Measurements from ENCODE around the gene PGAP3. TPM values are rescaled to one million over a fixed set of nuclear protein-coding genes. Genes with fewer than 3 reads are reported as not detected.

Gene PGAP3
- polyA plus RNA-seq, 3 donors: 32.1 to 50.8 (median 37.2) TPM

Other genes with a start within 250 kb of the PGAP3 start
- gene MED1, start 236.8 kb downstream of the PGAP3 start, polyA plus RNA-seq (ENCODE audit: insufficient read length in 3 of 3): 10 to 100 TPM; 48.2 to 56.3 (median 50.9) TPM
- 10 to 100 TPM; 53.4 to 65.5 (median 62.0) TPM for gene CDK12, start 226.6 kb downstream of the PGAP3 start, polyA plus RNA-seq (ENCODE audit: insufficient read length in 3 of 3)
- under 1 TPM; 0.03 to 0.09 (median 0.05) TPM for gene NEUROD2, start 80.1 kb downstream of the PGAP3 start, polyA plus RNA-seq (ENCODE audit: insufficient read length in 3 of 3)
- gene PPP1R1B, start 61.1 kb downstream of the PGAP3 start, polyA plus RNA-seq (ENCODE audit: insufficient read length in 3 of 3): 10 to 100 TPM in 2 of 3 donors, 1 to 10 TPM in 1; 8.2 to 13.1 (median 13.0) TPM
- 10 to 100 TPM; 47.2 to 52.1 (median 51.6) TPM for gene STARD3, start 50.9 kb downstream of the PGAP3 start, polyA plus RNA-seq (ENCODE audit: insufficient read length in 3 of 3)
- gene TCAP, start 22.7 kb downstream of the PGAP3 start, polyA plus RNA-seq (ENCODE audit: insufficient read length in 3 of 3): 1 to 10 TPM; 1.2 to 2.2 (median 1.6) TPM
- 1 to 10 TPM; 1.3 to 2.8 (median 2.4) TPM for gene PNMT, start 19.6 kb downstream of the PGAP3 start, polyA plus RNA-seq (ENCODE audit: insufficient read length in 3 of 3)
- gene ERBB2, start 12.0 kb upstream of the PGAP3 start, polyA plus RNA-seq (ENCODE audit: insufficient read length in 3 of 3): 100 to 1,000 TPM; 158 to 183 (median 165) TPM
- gene MIEN1, start 42.5 kb upstream of the PGAP3 start, polyA plus RNA-seq (ENCODE audit: insufficient read length in 3 of 3): 10 to 100 TPM; 31.9 to 34.9 (median 34.8) TPM
- 10 to 100 TPM; 32.3 to 58.0 (median 36.9) TPM for gene GRB7, start 49.9 kb upstream of the PGAP3 start, polyA plus RNA-seq (ENCODE audit: insufficient read length in 3 of 3)
- gene IKZF3, start 176.3 kb upstream of the PGAP3 start, polyA plus RNA-seq (ENCODE audit: insufficient read length in 3 of 3): under 1 TPM; 0.11 to 0.30 (median 0.23) TPM
- gene ZPBP2, start 180.1 kb upstream of the PGAP3 start, polyA plus RNA-seq (ENCODE audit: insufficient read length in 3 of 3): not detected
- gene GSDMB, start 230.6 kb upstream of the PGAP3 start, polyA plus RNA-seq (ENCODE audit: insufficient read length in 3 of 3): 10 to 100 TPM; 11.8 to 27.9 (median 13.8) TPM
- 10 to 100 TPM; 87.8 to 92.0 (median 88.8) TPM for gene ORMDL3, start 239.5 kb upstream of the PGAP3 start, polyA plus RNA-seq (ENCODE audit: insufficient read length in 3 of 3)
- under 1 TPM in 1 of 3 donors, not detected in 2; 0.11 TPM for gene LRRC3C, start 239.7 kb upstream of the PGAP3 start, polyA plus RNA-seq (ENCODE audit: insufficient read length in 3 of 3)

All from renal cortex interstitium (tissue), 3 donors.